HL-60 (cell line): Measurements from ENCODE around the gene ANP32A.

Experiments
- GABPA ChIP-seq: IDR thresholded peaks from 2 replicates; pipeline ENCODE4 v1.6.1; 2012; ENCODE audit warnings: low read depth
- POLR2AphosphoS5 ChIP-seq: IDR thresholded peaks from 2 replicates; pipeline ENCODE4 v1.6.1; 2012; ENCODE audit warnings: low read depth
- TF ChIP-seq, protein P1 (sequence below): IDR thresholded peaks from one replicate; pipeline ENCODE4 v1.5.1; 2011; ENCODE audit warnings: low read length, control low read depth, inconsistent platforms; ENCODE audit not compliant: insufficient read depth

DNA sequence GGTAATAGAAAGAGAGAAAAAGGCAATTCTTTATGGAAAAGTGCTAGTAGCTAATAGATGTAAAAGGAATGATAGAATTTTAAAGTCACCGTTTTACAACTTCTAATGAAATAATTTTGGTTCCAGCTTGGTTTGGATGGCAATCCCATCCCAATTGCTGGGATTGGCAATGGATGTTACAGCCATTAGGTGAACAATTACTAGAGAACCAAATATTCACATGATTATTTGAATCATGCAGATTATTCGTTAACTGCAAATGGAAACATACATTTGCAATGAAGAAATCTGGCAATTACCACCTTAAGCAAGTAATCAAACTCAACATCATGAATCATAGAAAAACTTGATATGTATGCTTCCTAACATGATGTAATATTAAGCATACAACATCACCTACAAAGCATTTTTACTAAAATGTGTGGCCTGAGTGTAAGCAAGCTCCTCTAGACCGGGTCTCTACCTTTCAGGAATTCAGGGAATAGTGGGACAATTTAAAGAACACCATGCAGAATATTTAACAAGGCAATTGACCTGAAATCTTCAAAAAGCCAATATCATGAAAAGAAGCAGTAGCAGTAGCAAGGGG lies 26.2 kb upstream of the ANP32A start:
- TF ChIP-seq POLR2AphosphoS5: no peak
- TF ChIP-seq, protein P1, sequence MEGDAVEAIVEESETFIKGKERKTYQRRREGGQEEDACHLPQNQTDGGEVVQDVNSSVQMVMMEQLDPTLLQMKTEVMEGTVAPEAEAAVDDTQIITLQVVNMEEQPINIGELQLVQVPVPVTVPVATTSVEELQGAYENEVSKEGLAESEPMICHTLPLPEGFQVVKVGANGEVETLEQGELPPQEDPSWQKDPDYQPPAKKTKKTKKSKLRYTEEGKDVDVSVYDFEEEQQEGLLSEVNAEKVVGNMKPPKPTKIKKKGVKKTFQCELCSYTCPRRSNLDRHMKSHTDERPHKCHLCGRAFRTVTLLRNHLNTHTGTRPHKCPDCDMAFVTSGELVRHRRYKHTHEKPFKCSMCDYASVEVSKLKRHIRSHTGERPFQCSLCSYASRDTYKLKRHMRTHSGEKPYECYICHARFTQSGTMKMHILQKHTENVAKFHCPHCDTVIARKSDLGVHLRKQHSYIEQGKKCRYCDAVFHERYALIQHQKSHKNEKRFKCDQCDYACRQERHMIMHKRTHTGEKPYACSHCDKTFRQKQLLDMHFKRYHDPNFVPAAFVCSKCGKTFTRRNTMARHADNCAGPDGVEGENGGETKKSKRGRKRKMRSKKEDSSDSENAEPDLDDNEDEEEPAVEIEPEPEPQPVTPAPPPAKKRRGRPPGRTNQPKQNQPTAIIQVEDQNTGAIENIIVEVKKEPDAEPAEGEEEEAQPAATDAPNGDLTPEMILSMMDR: no peak
- no peak for TF ChIP-seq GABPA
